ENCODE results near the gene DLGAP1.

DNA sequence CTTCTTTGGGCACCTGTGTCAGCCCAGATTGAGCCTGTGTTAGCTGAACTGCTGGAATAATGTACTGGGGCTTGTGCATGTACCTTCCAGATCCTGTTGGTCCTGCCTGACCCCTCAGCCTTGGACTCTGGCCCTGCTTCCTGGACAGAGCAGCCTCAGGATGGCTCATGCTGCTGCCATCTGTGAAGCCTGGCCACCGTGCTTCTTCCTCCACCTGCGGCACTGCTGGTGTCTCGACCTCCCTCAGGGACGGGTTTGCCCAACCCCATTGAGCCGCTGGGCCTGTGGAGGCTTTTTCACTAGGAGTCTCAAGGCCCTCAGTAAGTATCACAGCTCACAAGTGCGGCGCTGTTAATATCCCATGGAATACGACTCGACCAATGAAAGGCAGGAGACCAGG lies 662.4 kb downstream of the DLGAP1 start:
- TF ChIP-seq, protein P1, sequence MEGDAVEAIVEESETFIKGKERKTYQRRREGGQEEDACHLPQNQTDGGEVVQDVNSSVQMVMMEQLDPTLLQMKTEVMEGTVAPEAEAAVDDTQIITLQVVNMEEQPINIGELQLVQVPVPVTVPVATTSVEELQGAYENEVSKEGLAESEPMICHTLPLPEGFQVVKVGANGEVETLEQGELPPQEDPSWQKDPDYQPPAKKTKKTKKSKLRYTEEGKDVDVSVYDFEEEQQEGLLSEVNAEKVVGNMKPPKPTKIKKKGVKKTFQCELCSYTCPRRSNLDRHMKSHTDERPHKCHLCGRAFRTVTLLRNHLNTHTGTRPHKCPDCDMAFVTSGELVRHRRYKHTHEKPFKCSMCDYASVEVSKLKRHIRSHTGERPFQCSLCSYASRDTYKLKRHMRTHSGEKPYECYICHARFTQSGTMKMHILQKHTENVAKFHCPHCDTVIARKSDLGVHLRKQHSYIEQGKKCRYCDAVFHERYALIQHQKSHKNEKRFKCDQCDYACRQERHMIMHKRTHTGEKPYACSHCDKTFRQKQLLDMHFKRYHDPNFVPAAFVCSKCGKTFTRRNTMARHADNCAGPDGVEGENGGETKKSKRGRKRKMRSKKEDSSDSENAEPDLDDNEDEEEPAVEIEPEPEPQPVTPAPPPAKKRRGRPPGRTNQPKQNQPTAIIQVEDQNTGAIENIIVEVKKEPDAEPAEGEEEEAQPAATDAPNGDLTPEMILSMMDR (IDR thresholded peaks at IDR 0.05; ENCODE audit: low read depth, low read length): no peak
- TF ChIP-seq EZH2phosphoT487 (IDR thresholded peaks at IDR 0.05; ENCODE audit: low read depth): no peak
